ENCODE results near the gene GPR18. TPM values are rescaled to one million over a fixed set of nuclear protein-coding genes. Genes with fewer than 3 reads are reported as not detected.

GPR18 gene
- total RNA-seq, 1 donor from 2014 or later = not detected

DNA sequence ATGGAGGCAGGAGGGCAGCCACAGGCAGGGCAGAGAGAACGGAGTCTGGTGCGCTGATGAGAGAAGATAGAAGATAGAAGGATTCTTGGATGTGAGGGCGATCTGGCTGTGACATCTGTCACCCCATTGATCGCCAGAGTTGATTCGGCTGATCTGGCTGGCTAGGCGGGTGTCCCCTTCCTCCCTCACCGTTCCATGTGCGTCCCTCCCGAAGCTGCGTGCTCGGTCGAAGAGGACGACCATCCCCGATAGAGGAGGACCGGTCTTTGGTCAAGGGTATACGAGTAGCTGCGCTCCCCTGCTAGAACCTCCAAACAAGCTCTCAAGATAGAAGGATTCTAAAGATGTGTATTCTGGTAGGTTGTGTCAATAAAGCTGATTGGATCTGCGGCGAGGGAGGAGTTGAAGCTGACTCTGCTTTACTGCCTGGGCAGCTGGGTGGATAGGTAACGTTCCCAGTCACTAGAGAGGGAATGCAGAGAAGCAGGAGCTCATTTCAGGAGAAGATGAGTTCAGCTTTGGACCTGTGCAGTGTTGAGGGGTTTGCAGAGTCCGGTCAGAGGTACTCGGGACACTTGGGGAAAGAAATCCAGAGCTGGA, 52.5 kb downstream of the GPR18 start:
- H3K36me3 ChIP-seq (ENCODE audit: control insufficient read depth, insufficient read depth, low read length) = peaks cover 2% of the 10 kb centered on the region
- no peak for DNase-seq (ENCODE audit: low read depth)
- H3K4me3 ChIP-seq (ENCODE audit: low read depth, low read length) = no peak overlapping the region
- H3K27me3 ChIP-seq (ENCODE audit: control insufficient read depth, insufficient read depth, low read length) = no peaks in the 10 kb centered on the region
- TF ChIP-seq, protein P1, sequence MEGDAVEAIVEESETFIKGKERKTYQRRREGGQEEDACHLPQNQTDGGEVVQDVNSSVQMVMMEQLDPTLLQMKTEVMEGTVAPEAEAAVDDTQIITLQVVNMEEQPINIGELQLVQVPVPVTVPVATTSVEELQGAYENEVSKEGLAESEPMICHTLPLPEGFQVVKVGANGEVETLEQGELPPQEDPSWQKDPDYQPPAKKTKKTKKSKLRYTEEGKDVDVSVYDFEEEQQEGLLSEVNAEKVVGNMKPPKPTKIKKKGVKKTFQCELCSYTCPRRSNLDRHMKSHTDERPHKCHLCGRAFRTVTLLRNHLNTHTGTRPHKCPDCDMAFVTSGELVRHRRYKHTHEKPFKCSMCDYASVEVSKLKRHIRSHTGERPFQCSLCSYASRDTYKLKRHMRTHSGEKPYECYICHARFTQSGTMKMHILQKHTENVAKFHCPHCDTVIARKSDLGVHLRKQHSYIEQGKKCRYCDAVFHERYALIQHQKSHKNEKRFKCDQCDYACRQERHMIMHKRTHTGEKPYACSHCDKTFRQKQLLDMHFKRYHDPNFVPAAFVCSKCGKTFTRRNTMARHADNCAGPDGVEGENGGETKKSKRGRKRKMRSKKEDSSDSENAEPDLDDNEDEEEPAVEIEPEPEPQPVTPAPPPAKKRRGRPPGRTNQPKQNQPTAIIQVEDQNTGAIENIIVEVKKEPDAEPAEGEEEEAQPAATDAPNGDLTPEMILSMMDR (IDR thresholded peaks at IDR 0.05; ENCODE audit: insufficient read depth, low read length, severe bottlenecking) = no peak
- FAIRE-seq = no peak

Other genes starting within 250 kb of the GPR18 start
- gene UBAC2, start 57.5 kb downstream of the GPR18 start, total RNA-seq = 38.9 and 40.0 TPM in 2 replicates
- gene GPR183, start 49.0 kb upstream of the GPR18 start, total RNA-seq = 0.13 TPM in 1 of 2 replicates, not detected in the other
- 98.2 and 138 TPM in 2 replicates for gene TM9SF2, start 243.1 kb upstream of the GPR18 start, total RNA-seq